Stimulated activated CD4-positive, alpha-beta T cell treated with anti-CD3 and anti-CD28 coated beads, Interleukin-4, amount 100 ng/mL, for 1 hour (primary cell): ENCODE data around the gene GRB14.
"Not testable (repeated sequence)": the region's sequence is repeated elsewhere in the genome, so short reads cannot be mapped to it uniquely, and the experiment has no call there.

Experiments used
- DNase-seq: peaks from one replicate; pipeline ENCODE4 v3.0.0-alpha.2; 2020

GRB14 gene

GRCh38 chr2:164479460-164479859 is 141.8 kb downstream of the GRB14 start:
- no peak for DNase-seq

- no peak for DNase-seq
Observed at GRCh38 chr2:164478205-164478604, 143.1 kb downstream of the GRB14 start.

GRCh38 chr2:164474873-164475272 is 146.4 kb downstream of the GRB14 start:
- no peak for DNase-seq

- DNase-seq, result no peak
Observed at GRCh38 chr2:164473021-164473420, 148.3 kb downstream of the GRB14 start.

- not testable (repeated sequence) for DNase-seq
Observed at GRCh38 chr2:164465047-164465446, 156.2 kb downstream of the GRB14 start.

- no peak for DNase-seq
Observed at GRCh38 chr2:164464376-164464775, 156.9 kb downstream of the GRB14 start.

GRCh38 chr2:164458792-164459191 is 162.5 kb downstream of the GRB14 start:
- no peak for DNase-seq

GRCh38 chr2:164457271-164457670 is 164.0 kb downstream of the GRB14 start:
- no peak for DNase-seq

GRCh38 chr2:164456619-164457018 is 164.7 kb downstream of the GRB14 start:
- no peak for DNase-seq

GRCh38 chr2:164453656-164454305 is 167.5 kb downstream of the GRB14 start:
- no peak for DNase-seq

- DNase-seq, result no peak
Observed at GRCh38 chr2:164450278-164450677, 171.0 kb downstream of the GRB14 start.

- no peak for DNase-seq
Observed at GRCh38 chr2:164449706-164450105, 171.6 kb downstream of the GRB14 start.

- DNase-seq, result no peak
Observed at GRCh38 chr2:164447660-164448059, 173.6 kb downstream of the GRB14 start.
